OCI-LY7 (cell line): Measurements from ENCODE around the gene PUM2. TPM values are rescaled to one million over a fixed set of nuclear protein-coding genes. Genes with fewer than 3 reads are reported as not detected.

ENCODE experiments used
- BruUV-seq: library from RNA; stranded (reverse); fragments of 400-500 nt; replicated peaks from 2 replicates; lab custom pipeline; 2021; lab: Mats Ljungman, UMichigan
- CTCF ChIA-PET: fragments of 300-600 bp; sonication (Branson Sonifier 250); formaldehyde crosslinking; loops from one replicate; lab custom pipeline; 2022; ENCODE audit warnings: antibody characterized with exemption; ENCODE audit not compliant: unreplicated experiment; lab: Charles Lee
- POLR2A ChIA-PET: fragments of 300-600 bp; sonication (Branson Sonifier 250); formaldehyde crosslinking; loops from one replicate; lab custom pipeline; 2022; ENCODE audit warnings: antibody characterized with exemption; lab: Charles Lee
- DNase-seq: peaks from one replicate; pipeline ENCODE4 v3.0.0-alpha.2; 2015; ENCODE audit warnings: low spot score
- H2AFZ ChIP-seq: fragments of 200-600 bp; sonication (generic), shearing (Covaris generic); 2 replicates; pipeline ENCODE4 v1.6.1; 2014; ENCODE audit warnings: mild to moderate bottlenecking, antibody characterized with exemption, low read length, moderate library complexity
- H3K27ac ChIP-seq: fragments of 200-600 bp; sonication (generic); 2 replicates; pipeline ENCODE4 v1.5.1; 2014; ENCODE audit warnings: mixed run types, low read depth, mild to moderate bottlenecking, moderate library complexity, low read length, inconsistent platforms; ENCODE audit not compliant: poor library complexity, severe bottlenecking
- H3K36me3 ChIP-seq: fragments of 200-600 bp; sonication (generic); 2 replicates; pipeline ENCODE4 v1.6.1; 2014; ENCODE audit warnings: mild to moderate bottlenecking, antibody characterized with exemption, low read length, moderate library complexity, mixed read lengths; ENCODE audit not compliant: insufficient read depth
- H3K4me1 ChIP-seq: fragments of 200-600 bp; sonication (generic); 2 replicates; pipeline ENCODE4 v1.5.1; 2014; ENCODE audit warnings: mild to moderate bottlenecking, low read length; ENCODE audit not compliant: insufficient read depth, poor library complexity, severe bottlenecking
- H3K4me2 ChIP-seq: fragments of 200-600 bp; sonication (generic); 2 replicates; pipeline ENCODE4 v1.6.1; 2014; ENCODE audit warnings: mild to moderate bottlenecking, low read length
- H3K4me3 ChIP-seq: fragments of 200-600 bp; sonication (generic); 2 replicates; pipeline ENCODE4 v1.5.1; 2014; ENCODE audit warnings: mild to moderate bottlenecking, low read depth, low read length; ENCODE audit not compliant: poor library complexity, severe bottlenecking
- H3K79me2 ChIP-seq: fragments of 200-600 bp; sonication (generic); 2 replicates; pipeline ENCODE4 v1.6.1; 2016; ENCODE audit warnings: low read depth, mild to moderate bottlenecking, low read length, moderate library complexity, mixed read lengths; ENCODE audit not compliant: insufficient read depth
- H3K9me2 ChIP-seq: fragments of 200-600 bp; sonication (generic); 2 replicates; pipeline ENCODE4 v1.6.1; 2016; ENCODE audit warnings: mild to moderate bottlenecking, low read length, mixed read lengths; ENCODE audit not compliant: insufficient read depth
- H3K9me3 ChIP-seq: fragments of 200-600 bp; sonication (generic); 2 replicates; pipeline ENCODE4 v1.6.1; 2014; ENCODE audit warnings: mild to moderate bottlenecking, mixed run types, low read length, mixed read lengths
- H4K20me1 ChIP-seq: fragments of 200-600 bp; sonication (generic); 2 replicates; pipeline ENCODE4 v1.6.1; 2014; ENCODE audit warnings: mild to moderate bottlenecking, antibody characterized with exemption, low read length, moderate library complexity, mixed read lengths; ENCODE audit not compliant: insufficient read depth
- EZH2phosphoT487 ChIP-seq: fragments of 200-600 bp; sonication (generic); IDR thresholded peaks from 2 replicates; pipeline ENCODE4 v1.6.1; 2018; ENCODE audit warnings: low read depth, borderline replicate concordance, mild to moderate bottlenecking, mixed run types, antibody characterized with exemption, low read length, moderate library complexity, mixed read lengths
- intact Hi-C: fragments of 100-400 bp; cut with micrococcal nuclease; formaldehyde crosslinking; loops from one replicate; pipeline ENCODE4 v1.10.0; 2022; ENCODE audit not compliant: unreplicated experiment
- total RNA-seq, 2 experiments: library from RNA; depleted of rRNA in 1 of 2; stranded (reverse); fragments of >200 nt in 1 of 2; shearing (Covaris generic) in 1 of 2; gene quantifications; 2 replicates each; pipeline ENCODE4 v1.2.3, GENCODE V29; 2014 to 2022
- TF ChIP-seq, protein P1 (sequence below): fragments of 200-600 bp; sonication (generic); conservative IDR thresholded peaks from 2 replicates; pipeline ENCODE4 v1.5.1; 2014; ENCODE audit warnings: mild to moderate bottlenecking, antibody characterized with exemption, low read length, moderate library complexity, mixed read lengths

PUM2 gene
- total RNA-seq, 2 experiments from 2014 or later, result 48.2 to 122 TPM

DNA sequence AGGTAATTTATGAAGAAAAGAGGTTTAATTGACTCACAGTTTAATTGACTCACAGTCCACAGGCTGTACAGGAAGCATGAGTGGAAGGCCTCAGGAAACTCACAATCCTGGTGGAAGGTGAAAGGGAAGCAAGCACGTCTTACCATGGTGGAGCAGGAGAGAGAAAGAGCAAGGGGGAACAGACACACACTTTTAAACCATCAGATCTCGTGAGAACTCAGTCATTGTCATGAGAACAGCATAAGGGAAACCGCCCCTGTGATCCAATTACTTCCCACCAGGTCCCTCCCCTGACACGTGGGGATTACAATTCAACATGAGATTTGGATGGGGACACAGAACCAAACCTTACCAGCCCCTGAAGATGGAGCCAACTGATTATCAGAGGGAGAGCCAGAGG, 11.2 kb upstream of the PUM2 start:
- Histone ChIP-seq H3K4me2 (no peak overlapping the region), H3K9me2 (no peaks in the 10 kb centered on the region), H3K4me1 (no peaks in the 10 kb centered on the region), H3K79me2 (no peaks in the 10 kb centered on the region), H3K36me3 (no peaks in the 10 kb centered on the region), H3K4me3 (no peak overlapping the region), H2AFZ (no peak overlapping the region), H3K9me3 (no peaks in the 10 kb centered on the region), H4K20me1 (no peaks in the 10 kb centered on the region), H3K27ac (no peak overlapping the region)
- ChIA-PET CTCF (no interaction called here), POLR2A (no interaction called here)
- DNase-seq, result no peak
- BruUV-seq, result no TSS peak
- intact Hi-C loops, result no loop called here
- TF ChIP-seq, protein P1, sequence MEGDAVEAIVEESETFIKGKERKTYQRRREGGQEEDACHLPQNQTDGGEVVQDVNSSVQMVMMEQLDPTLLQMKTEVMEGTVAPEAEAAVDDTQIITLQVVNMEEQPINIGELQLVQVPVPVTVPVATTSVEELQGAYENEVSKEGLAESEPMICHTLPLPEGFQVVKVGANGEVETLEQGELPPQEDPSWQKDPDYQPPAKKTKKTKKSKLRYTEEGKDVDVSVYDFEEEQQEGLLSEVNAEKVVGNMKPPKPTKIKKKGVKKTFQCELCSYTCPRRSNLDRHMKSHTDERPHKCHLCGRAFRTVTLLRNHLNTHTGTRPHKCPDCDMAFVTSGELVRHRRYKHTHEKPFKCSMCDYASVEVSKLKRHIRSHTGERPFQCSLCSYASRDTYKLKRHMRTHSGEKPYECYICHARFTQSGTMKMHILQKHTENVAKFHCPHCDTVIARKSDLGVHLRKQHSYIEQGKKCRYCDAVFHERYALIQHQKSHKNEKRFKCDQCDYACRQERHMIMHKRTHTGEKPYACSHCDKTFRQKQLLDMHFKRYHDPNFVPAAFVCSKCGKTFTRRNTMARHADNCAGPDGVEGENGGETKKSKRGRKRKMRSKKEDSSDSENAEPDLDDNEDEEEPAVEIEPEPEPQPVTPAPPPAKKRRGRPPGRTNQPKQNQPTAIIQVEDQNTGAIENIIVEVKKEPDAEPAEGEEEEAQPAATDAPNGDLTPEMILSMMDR, result no peak
- TF ChIP-seq EZH2phosphoT487, result no peak

GRCh38 chr2:20359096-20359495, 8.5 kb upstream of the PUM2 start:
- no peaks in the 10 kb centered on the region for H3K79me2 ChIP-seq

More at GRCh38 chr2:20359096-20359495, 8.5 kb upstream of the PUM2 start:
- POLR2A ChIA-PET, result no interaction called here
- Histone ChIP-seq H3K4me2 (no peak overlapping the region), H3K4me1 (no peaks in the 10 kb centered on the region), H3K36me3 (no peaks in the 10 kb centered on the region), H3K9me3 (no peaks in the 10 kb centered on the region), H3K4me3 (no peak overlapping the region), H2AFZ (no peak overlapping the region), H3K9me2 (no peaks in the 10 kb centered on the region), H4K20me1 (no peaks in the 10 kb centered on the region), H3K27ac (no peak overlapping the region)
- BruUV-seq, result no TSS peak
- DNase-seq, result no peak
- intact Hi-C loops, result no loop called here
- CTCF ChIA-PET, result no interaction called here
- no peak for TF ChIP-seq EZH2phosphoT487
- TF ChIP-seq, protein P1, result no peak
